Spleen (tissue), 11 donors: ENCODE data around the gene JMJD4. TPM values are rescaled to one million over a fixed set of nuclear protein-coding genes. Genes with fewer than 3 reads are reported as not detected.
A peak's percentile ranks its signal among the peaks of the same experiment; 100 is the strongest.

Experiments
- DNase-seq: peaks from one replicate; pipeline ENCODE4 v3.0.0-alpha.2; 2020
- H3K27ac ChIP-seq, 8 donors: fragments of 200-600 bp; sonication (generic) in 7 of 8; 1 replicate in 4 of 8; 2 replicates in 4 of 8; pipeline versions ENCODE4 v1.5.0 to v1.8.0; 2016 to 2021; ENCODE audit warnings: inconsistent platforms in 4 of 8, mild to moderate bottlenecking in 4 of 8, moderate library complexity in 1 of 8
- H3K27me3 ChIP-seq, 7 donors: fragments of 200-600 bp; sonication (generic) in 6 of 7; replicated peaks in 1 of 7; 1 replicate in 4 of 7; 2 replicates in 3 of 7; pipeline versions ENCODE4 v1.5.0 to v1.8.0; 2016 to 2021; ENCODE audit warnings: inconsistent platforms in 3 of 7, mild to moderate bottlenecking in 1 of 7
- H3K36me3 ChIP-seq, 6 donors: fragments of 200-600 bp; sonication (generic) in 5 of 6; 1 replicate in 4 of 6; 2 replicates in 2 of 6; pipeline versions ENCODE4 v1.5.0 to v1.8.0; 2016 to 2021; ENCODE audit warnings: inconsistent platforms in 2 of 6
- H3K4me1 ChIP-seq, 6 donors: fragments of 200-600 bp; sonication (generic) in 5 of 6; 1 replicate in 3 of 6; 2 replicates in 3 of 6; pipeline versions ENCODE4 v1.5.0 to v1.8.0; 2016 to 2021; ENCODE audit warnings: inconsistent platforms in 3 of 6
- H3K4me3 ChIP-seq, 8 donors: fragments of 200-600 bp; sonication (generic) in 7 of 8; 1 replicate in 4 of 8; 2 replicates in 4 of 8; pipeline versions ENCODE4 v1.5.0 to v1.8.0; 2016 to 2021; ENCODE audit warnings: inconsistent platforms in 4 of 8, mild to moderate bottlenecking in 4 of 8, moderate library complexity in 2 of 8
- H3K9me3 ChIP-seq, 8 donors: fragments of 200-600 bp; sonication (generic) in 7 of 8; 1 replicate in 4 of 8; 2 replicates in 4 of 8; pipeline versions ENCODE4 v1.5.0 to v1.8.0; 2016 to 2021; ENCODE audit warnings: inconsistent platforms in 4 of 8
- CTCF ChIP-seq, 11 experiments: fragments of 200-600 bp in 7 of 11; fragments of 450-650 bp in 4 of 11; sonication (generic) in 4 of 11; IDR thresholded peaks in 8 of 11; conservative IDR thresholded peaks in 3 of 11; 1 replicate in 7 of 11; 2 replicates in 4 of 11; pipeline versions ENCODE4 v1.4.0 to v1.8.0; 2016 to 2021; ENCODE audit warnings: antibody characterized with exemption in 11 of 11, inconsistent platforms in 4 of 11, mild to moderate bottlenecking in 1 of 11
- POLR2A ChIP-seq, 3 donors: fragments of 450-650 bp; IDR thresholded peaks; one replicate each; pipeline ENCODE4 v1.5.1; 2017; ENCODE audit warnings: antibody characterized with exemption in 3 of 3, mild to moderate bottlenecking in 1 of 3
- POLR2AphosphoS5 ChIP-seq, 3 donors: sonication (generic); formaldehyde crosslinking; IDR thresholded peaks; one replicate each; pipeline ENCODE4 v1.5.1; 2017; ENCODE audit warnings: antibody characterized with exemption in 3 of 3
- WGBS, 5 donors: extraction: QIAGEN DNeasy Blood & Tissue Kit in 3 of 5; methylation state at CpG; one replicate each; pipeline versions ENCODE4 v1.1.5 to v1.1.7; 2013 to 2018; 5-methylcytosine and 5-hydroxymethylcytosine counted together
- intact Hi-C: fragments of 100-400 bp; cut with DNase I; formaldehyde crosslinking; loops from one replicate; pipeline ENCODE4 v1.15.0; 2023; ENCODE audit warnings: low total_unique reads
- polyA plus RNA-seq, 3 donors: library from polyadenylated mRNA; stranded (reverse); fragments of 200-250 nt; gene quantifications; one replicate each; pipeline ENCODE4 v1.2.1, GENCODE V29; 2013
- total RNA-seq, 7 donors: library from RNA; depleted of rRNA in 3 of 7; stranded (reverse); fragments of >200 nt in 3 of 7; fragmentation: NEBNext Ultra II Directional in 4 of 7; extraction: Animal tissue kit (Norgen Biotek cat#: 25700) in 4 of 7; gene quantifications; one replicate each; pipeline versions ENCODE4 v1.1.0 to v1.2.1, GENCODE V29; 2016 to 2021
- donor health status: healthy with polysubstance abuse.
- donor health status: DM: no; HTN: no; CAD: no; lungs with moderate emphysema.
- donor health status: DM: no; HTN: no; CAD: no.
- donor health status: Bipolar disorder and iron deficiency.
- donor health status: healthy.
- donor health status: DM: no; HTN: no; CAD: no.
- donor health status: DM: yes; HTN: yes; CAD: no.

Gene JMJD4
- total and polyA plus RNA-seq, 10 donors = 11.2 to 35.4 (median 18.6) TPM

- 83 to 91% (median 89%) methylated on average over 14 to 15 of the region's 15 CpGs for WGBS, 5 donors
- peak; percentile 45 for DNase-seq
- no peaks in the 10 kb centered on the region for H3K9me3 ChIP-seq
- no peak overlapping the region for H3K4me3 ChIP-seq
- H3K36me3 ChIP-seq = peaks cover 0 to 84% (median 24%) of the 10 kb centered on the region in 6 donors
- no peaks in the 10 kb centered on the region for H3K27me3 ChIP-seq
- H3K4me1 ChIP-seq = peaks cover 21 to 44% (median 31%) of the 10 kb centered on the region in 6 donors
- TF ChIP-seq POLR2AphosphoS5 (IDR thresholded peaks at IDR 0.05) (no peak), CTCF (IDR thresholded peaks at IDR 0.05 in 8 of 11, conservative IDR thresholded peaks at IDR 0.05 in 3 of 11) (no peak), POLR2A (IDR thresholded peaks at IDR 0.05) (no peak)
- H3K27ac ChIP-seq = no peak overlapping the region
- intact Hi-C loops = loop anchor here (5.0 kb wide), 1 partner anchor 188 kb away; the partner anchor contains the start of gene WNT9A
Observed at GRCh38 chr1:227759341-227760300, 24.5 kb upstream of the JMJD4 start.

- intact Hi-C loops = no loop called here
- Histone ChIP-seq H3K9me3 (no peaks in the 10 kb centered on the region), H3K4me1 (peaks cover 18 to 44% (median 28%) of the 10 kb centered on the region in 6 donors), H3K27ac (no peak overlapping the region), H3K4me3 (no peak overlapping the region), H3K36me3 (peaks cover 0 to 85% (median 24%) of the 10 kb centered on the region in 6 donors), H3K27me3 (no peaks in the 10 kb centered on the region)
- no peak for TF ChIP-seq CTCF (IDR thresholded peaks at IDR 0.05 in 8 of 11, conservative IDR thresholded peaks at IDR 0.05 in 3 of 11)
- no peak for TF ChIP-seq POLR2AphosphoS5 (IDR thresholded peaks at IDR 0.05)
- no peak for TF ChIP-seq POLR2A (IDR thresholded peaks at IDR 0.05)
- DNase-seq = no peak
- 65 to 80% (median 78%) methylated on average over 6 of the region's 6 CpGs for WGBS, 5 donors
Observed at GRCh38 chr1:227758366-227758765, 23.3 kb upstream of the JMJD4 start.

GRCh38 chr1:227757781-227758180, 22.7 kb upstream of the JMJD4 start:
- TF ChIP-seq POLR2AphosphoS5 (IDR thresholded peaks at IDR 0.05) (no peak), CTCF (IDR thresholded peaks at IDR 0.05 in 8 of 11, conservative IDR thresholded peaks at IDR 0.05 in 3 of 11) (no peak), POLR2A (IDR thresholded peaks at IDR 0.05) (no peak)

More at GRCh38 chr1:227757781-227758180, 22.7 kb upstream of the JMJD4 start:
- Histone ChIP-seq H3K27ac (no peak overlapping the region), H3K27me3 (no peaks in the 10 kb centered on the region), H3K36me3 (peaks cover 0 to 89% (median 24%) of the 10 kb centered on the region in 6 donors), H3K4me1 (peaks cover 12 to 43% (median 24%) of the 10 kb centered on the region in 6 donors), H3K9me3 (no peaks in the 10 kb centered on the region), H3K4me3 (no peak overlapping the region)
- 80 to 92% (median 88%) methylated on average over 2 of the region's 2 CpGs for WGBS, 5 donors
- DNase-seq = no peak
- intact Hi-C loops = no loop called here
